ENCODE measurements around the gene NUP210L.
A peak's percentile ranks its signal among the peaks of the same experiment; 100 is the strongest.
"Not testable (repeated sequence)": the region's sequence is repeated elsewhere in the genome, so short reads cannot be mapped to it uniquely, and the experiment has no call there.

NUP210L gene

GRCh38 chr1:154170547-154171222 is 15.8 kb upstream of the NUP210L start:
- peak; percentile 46 for DNase-seq (ENCODE audit: low spot score)

DNA sequence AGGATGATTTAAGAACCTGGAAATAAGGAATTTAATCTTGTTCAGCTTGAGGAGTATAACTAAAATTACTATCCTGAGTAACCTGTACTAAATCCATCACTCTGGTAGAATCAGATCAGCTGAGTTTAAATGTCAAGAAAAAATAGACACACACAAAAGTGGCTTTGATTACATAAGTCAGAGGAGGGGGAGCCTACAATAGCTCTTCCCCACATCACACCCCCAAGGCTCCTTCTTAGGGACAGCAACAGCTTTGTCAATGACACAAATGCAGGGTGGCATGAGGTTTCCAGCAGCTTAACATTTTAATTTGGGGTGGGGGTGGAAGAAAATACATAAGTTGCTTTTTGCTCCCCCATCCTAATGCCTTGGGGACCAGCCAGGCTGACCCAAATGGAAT is 12.6 kb upstream of the NUP210L start:
- DNase-seq (ENCODE audit: low spot score) = no peak

GRCh38 chr1:154166207-154166606 is 11.3 kb upstream of the NUP210L start:
- no peak for DNase-seq (ENCODE audit: low spot score)

DNA sequence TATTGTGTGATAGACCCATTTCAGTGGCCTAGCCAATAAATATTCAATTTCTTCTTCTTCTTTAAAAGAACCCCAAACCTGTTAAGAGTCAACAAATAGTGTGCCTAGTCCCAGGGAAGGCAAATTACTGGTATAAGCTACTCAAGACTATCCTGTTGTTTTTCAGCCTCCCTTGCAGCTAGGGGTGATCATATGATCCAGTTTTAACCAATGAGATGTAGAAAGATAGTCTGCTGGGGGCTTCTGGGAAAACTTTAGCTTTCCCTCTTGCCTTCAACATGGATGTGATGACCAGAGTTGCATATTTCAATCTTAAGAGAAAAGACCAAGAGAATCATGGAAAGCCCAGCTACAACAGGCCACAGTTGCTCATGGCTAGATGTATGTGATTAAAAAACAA is 4.7 kb upstream of the NUP210L start:
- no peak for DNase-seq (ENCODE audit: low spot score)

GRCh38 chr1:154158307-154159125 is 3.6 kb upstream of the NUP210L start:
- no peak for DNase-seq (ENCODE audit: low spot score)

GRCh38 chr1:154157520-154158306 is 2.8 kb upstream of the NUP210L start:
- peak; percentile 92 for DNase-seq (ENCODE audit: low spot score)

GRCh38 chr1:154155251-154155650 is 378 bp upstream of the NUP210L start:
- peak; percentile 72 for DNase-seq (ENCODE audit: low spot score)

DNA sequence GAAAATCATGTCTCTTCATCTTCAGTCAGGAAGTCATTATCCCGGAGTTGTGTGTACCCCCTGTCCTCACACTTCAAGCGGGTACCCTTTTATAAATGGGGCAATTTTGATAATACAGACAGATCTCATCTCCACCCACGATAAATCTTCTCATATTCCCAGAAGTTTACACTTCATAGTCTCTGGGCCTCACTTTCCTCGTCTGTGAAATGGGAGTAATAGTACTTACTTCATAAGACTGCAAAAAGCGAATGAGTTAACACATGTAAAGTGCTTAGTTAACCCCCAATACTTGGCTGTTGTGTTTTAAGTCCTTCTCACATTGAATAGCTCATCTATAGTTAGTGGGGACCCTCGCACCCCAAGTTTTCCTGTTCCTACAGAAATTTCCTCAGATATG is 820 bp downstream of the NUP210L start:
- no peak for DNase-seq (ENCODE audit: low spot score)

GRCh38 chr1:154151311-154151710 is 3.6 kb downstream of the NUP210L start:
- DNase-seq (ENCODE audit: low spot score) = no peak

- DNase-seq (ENCODE audit: low spot score) = no peak
Observed at GRCh38 chr1:154148807-154149206, 6.1 kb downstream of the NUP210L start.

- DNase-seq (ENCODE audit: low spot score) = not testable (repeated sequence)
Observed at GRCh38 chr1:154147505-154147904, 7.4 kb downstream of the NUP210L start.

DNA sequence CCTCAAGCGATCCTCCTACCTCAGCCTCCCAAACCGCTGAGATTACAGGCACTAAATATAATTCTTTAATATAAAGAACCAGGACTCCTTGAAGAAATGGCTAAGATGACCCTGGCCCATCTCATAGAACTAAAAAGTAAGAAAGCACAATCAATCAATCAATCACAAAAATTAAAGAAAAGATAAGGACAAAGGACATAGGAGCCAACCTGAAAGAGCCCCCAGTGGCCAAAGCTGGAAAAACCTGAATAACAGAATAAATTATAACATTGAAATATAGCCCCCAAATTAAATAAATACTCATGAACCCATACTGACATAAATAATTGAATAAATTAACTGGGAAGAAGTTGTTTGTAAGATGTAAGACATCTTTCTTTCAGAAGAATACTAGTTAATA is 8.9 kb downstream of the NUP210L start:
- peak; percentile 28 for DNase-seq (ENCODE audit: low spot score)

GRCh38 chr1:154142358-154142757 is 12.5 kb downstream of the NUP210L start:
- DNase-seq (ENCODE audit: low spot score) = no peak

DNA sequence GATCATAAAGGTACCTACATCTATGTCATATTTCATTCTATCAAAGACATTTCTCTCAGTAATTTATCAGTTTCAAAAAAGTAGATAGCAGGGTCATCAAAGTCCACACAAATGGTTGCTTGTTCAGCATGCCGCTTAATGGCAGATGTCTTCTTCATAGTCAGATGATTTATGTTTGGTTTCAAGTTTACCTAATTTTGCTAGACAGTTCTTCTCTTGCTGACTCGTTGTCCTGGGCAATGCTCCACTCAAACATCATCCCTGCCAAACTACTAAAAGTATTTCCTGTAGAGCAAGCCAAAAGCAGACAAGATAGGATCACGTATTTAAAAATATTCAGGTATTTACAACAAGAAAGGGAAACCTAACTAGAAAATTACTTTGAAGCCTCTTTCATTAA is 13.6 kb downstream of the NUP210L start:
- no peak for DNase-seq (ENCODE audit: low spot score)

DNA sequence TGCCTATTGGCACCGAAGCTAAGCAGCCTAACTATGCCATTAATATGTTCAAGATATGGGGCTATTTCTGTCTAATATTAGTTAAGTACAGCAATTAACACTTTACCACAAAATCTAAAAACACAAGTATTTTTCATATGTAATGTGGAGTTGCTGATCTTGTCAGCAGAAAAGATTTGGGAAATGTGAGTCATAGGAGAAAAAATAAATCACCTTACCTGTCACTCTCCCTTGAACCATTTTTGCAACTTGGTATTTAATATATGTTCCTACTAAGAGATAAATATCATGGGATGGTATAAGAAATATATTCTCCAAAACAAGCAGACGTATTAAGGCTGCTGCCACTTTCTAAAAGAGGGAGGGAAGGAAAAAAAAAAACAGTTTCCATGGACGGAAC is 17.0 kb downstream of the NUP210L start:
- DNase-seq (ENCODE audit: low spot score) = no peak

DNA sequence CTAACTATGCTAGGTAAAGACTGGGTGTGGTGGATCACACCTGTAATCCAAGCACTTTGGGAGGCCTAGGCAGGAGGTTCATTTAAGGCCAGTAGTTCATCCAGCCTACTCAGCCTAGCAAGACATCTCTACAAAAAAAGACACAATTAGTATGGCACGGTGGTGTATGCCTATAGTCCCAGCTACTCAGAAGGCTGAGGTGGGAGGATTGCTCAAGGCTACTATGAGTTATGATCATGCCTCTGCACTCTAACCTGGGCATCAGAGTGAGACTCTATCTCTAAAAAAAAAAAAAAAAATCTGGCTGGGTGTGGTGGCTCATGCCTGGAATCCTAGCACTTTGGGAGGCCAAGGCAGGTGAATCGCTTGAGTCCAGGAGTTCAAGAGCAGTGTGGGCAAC is 21.6 kb downstream of the NUP210L start:
- no peak for DNase-seq (ENCODE audit: low spot score)

GRCh38 chr1:154129391-154129970 is 25.4 kb downstream of the NUP210L start:
- no peak for DNase-seq (ENCODE audit: low spot score)

- not testable (repeated sequence) for DNase-seq (ENCODE audit: low spot score)
Observed at GRCh38 chr1:154123205-154123604, 31.7 kb downstream of the NUP210L start.

GRCh38 chr1:154117642-154118041 is 37.2 kb downstream of the NUP210L start:
- no peak for DNase-seq (ENCODE audit: low spot score)

DNA sequence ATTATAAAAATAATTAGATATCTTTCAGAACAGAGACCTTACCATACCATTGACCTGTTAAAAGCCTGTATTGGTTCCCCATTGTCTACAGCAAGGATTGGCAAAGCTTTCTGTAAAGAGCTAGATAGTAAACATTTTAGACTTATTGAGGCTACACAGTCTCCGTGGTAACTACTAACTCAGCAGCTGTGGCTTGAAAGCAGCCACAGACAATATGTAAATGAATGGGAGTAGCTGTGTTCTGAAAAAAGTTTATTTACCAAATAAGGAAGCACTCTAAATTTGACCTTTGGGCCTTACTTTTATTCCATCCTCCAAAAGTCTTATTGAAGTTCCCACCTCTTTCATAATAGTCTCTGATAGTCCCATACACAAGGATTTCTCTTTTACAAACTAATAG is 39.7 kb downstream of the NUP210L start:
- no peak for DNase-seq (ENCODE audit: low spot score)

- DNase-seq (ENCODE audit: low spot score) = no peak
Observed at GRCh38 chr1:154104433-154105082, 50.3 kb downstream of the NUP210L start.

- DNase-seq (ENCODE audit: low spot score) = not testable (repeated sequence)
Observed at GRCh38 chr1:154100141-154100540, 54.7 kb downstream of the NUP210L start.
